Tibial artery (tissue), 4 donors: Measurements from ENCODE around the gene PPY.
A peak's percentile ranks its signal among the peaks of the same experiment; 100 is the strongest.
"Not testable (repeated sequence)": the region's sequence is repeated elsewhere in the genome, so short reads cannot be mapped to it uniquely, and the experiment has no call there.

Experiments
- DNase-seq, 2 donors: peaks; one replicate each; pipeline ENCODE4 v3.0.0-alpha.2; 2019
- H3K27ac ChIP-seq, 2 donors: fragments of 200-600 bp; sonication (generic) in 1 of 2; 1 replicate in 1 of 2; 2 replicates in 1 of 2; pipeline ENCODE4 v1.5.1; 2018 to 2019; ENCODE audit warnings: mild to moderate bottlenecking in 1 of 2
- H3K27me3 ChIP-seq, 2 donors: fragments of 200-600 bp; sonication (generic) in 1 of 2; one replicate each; pipeline versions ENCODE4 v1.5.1 to v1.6.0; 2016 to 2019
- H3K36me3 ChIP-seq, 3 donors: fragments of 200-600 bp; sonication (generic) in 2 of 3; one replicate each; pipeline ENCODE4 v1.5.1; 2016 to 2019; ENCODE audit warnings: mild to moderate bottlenecking in 2 of 3
- H3K4me1 ChIP-seq, 4 donors: fragments of 200-600 bp; sonication (generic) in 2 of 4; 1 replicate in 3 of 4; 2 replicates in 1 of 4; pipeline ENCODE4 v1.5.1; 2016 to 2019
- H3K4me3 ChIP-seq, 2 donors: fragments of 200-600 bp; sonication (generic) in 1 of 2; 1 replicate in 1 of 2; 2 replicates in 1 of 2; pipeline ENCODE4 v1.5.1; 2018 to 2019; ENCODE audit warnings: mild to moderate bottlenecking in 2 of 2
- H3K9me3 ChIP-seq, 3 donors: fragments of 200-600 bp; sonication (generic) in 1 of 3; one replicate each; pipeline ENCODE4 v1.5.1; 2016 to 2019
- intact Hi-C: fragments of 100-400 bp; cut with DNase I; formaldehyde crosslinking; loops from one replicate; pipeline ENCODE4 v1.15.0; 2023; ENCODE audit warnings: low total_unique reads
- TF ChIP-seq, protein P1 (sequence below), 2 experiments: fragments of 200-600 bp in 1 of 2; fragments of 450-650 bp in 1 of 2; IDR thresholded peaks; one replicate each; pipeline ENCODE4 v1.5.1; 2017 to 2019; ENCODE audit warnings: antibody characterized with exemption in 2 of 2, mild to moderate bottlenecking in 1 of 2, moderate library complexity in 1 of 2

PPY gene

DNA sequence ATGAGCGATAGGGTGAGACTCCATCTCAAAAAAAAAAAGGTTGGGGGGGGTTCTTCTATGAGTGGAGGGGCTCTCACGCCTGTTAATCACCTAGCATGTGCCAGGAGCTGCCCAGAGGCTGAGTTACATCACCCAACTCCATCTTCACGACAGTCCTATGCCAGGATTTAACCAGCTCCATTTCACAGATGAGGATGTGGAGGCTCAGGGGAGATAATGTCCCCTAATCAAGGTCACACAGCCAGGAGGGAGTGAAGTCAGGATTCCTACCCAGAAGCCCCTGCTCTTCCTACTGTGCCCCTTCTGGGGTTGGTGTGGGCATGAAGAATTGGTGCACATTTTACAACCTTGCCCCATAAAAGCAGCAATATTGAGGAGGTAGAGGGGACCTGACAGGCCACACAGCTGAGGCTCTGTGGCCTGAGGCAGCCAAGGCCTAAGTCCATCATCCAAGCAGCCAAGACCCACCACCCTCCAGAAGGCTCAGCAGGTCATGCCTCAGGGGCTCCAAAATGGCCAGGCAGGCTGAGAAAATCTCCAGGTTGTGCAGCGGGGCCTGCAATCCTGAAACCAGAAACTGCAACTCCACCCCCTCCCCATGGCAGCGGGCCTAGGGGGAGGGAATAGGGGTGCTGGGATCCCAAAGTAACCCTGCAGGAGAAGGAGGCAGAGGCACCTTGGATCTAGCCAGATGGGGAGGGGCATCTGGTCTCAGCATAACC lies 6.9 kb downstream of the PPY start:
- TF ChIP-seq, protein P1, sequence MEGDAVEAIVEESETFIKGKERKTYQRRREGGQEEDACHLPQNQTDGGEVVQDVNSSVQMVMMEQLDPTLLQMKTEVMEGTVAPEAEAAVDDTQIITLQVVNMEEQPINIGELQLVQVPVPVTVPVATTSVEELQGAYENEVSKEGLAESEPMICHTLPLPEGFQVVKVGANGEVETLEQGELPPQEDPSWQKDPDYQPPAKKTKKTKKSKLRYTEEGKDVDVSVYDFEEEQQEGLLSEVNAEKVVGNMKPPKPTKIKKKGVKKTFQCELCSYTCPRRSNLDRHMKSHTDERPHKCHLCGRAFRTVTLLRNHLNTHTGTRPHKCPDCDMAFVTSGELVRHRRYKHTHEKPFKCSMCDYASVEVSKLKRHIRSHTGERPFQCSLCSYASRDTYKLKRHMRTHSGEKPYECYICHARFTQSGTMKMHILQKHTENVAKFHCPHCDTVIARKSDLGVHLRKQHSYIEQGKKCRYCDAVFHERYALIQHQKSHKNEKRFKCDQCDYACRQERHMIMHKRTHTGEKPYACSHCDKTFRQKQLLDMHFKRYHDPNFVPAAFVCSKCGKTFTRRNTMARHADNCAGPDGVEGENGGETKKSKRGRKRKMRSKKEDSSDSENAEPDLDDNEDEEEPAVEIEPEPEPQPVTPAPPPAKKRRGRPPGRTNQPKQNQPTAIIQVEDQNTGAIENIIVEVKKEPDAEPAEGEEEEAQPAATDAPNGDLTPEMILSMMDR (IDR thresholded peaks at IDR 0.05), result no peak
- intact Hi-C loops, result no loop called here

DNA sequence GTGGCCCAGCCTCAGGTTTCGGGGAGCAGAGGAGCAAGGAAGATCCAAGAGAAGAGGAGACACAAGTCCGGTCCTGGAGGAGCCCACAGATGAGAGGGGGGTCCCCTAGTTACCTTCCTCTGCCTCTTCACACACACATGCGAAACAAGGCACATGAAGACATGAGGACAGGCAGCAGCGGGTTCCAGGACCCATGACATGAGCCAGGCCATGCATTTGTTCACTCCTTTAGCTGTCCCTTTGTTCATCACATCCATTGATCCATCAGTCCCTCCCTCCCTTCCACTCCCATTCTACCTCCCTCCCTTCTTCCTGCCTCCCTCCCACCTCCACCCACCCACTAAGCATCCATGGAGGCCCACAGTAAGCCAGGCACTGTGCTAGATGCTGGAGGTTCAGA lies 9.4 kb downstream of the PPY start:
- Histone ChIP-seq H3K27me3 (peaks cover 0 to 41% of the 10 kb centered on the region in 2 donors), H3K4me3 (no peak overlapping the region), H3K9me3 (no peaks in the 10 kb centered on the region), H3K27ac (no peak overlapping the region), H3K4me1 (peaks cover 0 to 3% (median 2%) of the 10 kb centered on the region in 4 donors), H3K36me3 (no peaks in the 10 kb centered on the region)
- TF ChIP-seq, protein P1 (IDR thresholded peaks at IDR 0.05), result no peak
- no peak for DNase-seq
- intact Hi-C loops, result no loop called here

More for the DNA sequence above, 6.9 kb downstream of the PPY start:
- H3K4me3 ChIP-seq, result no peak overlapping the region
- no peaks in the 10 kb centered on the region for H3K9me3 ChIP-seq
- H3K27me3 ChIP-seq, result peaks cover 0 to 55% of the 10 kb centered on the region in 2 donors
- H3K4me1 ChIP-seq, result peaks cover 0 to 8% (median 8%) of the 10 kb centered on the region in 4 donors
- no peaks in the 10 kb centered on the region for H3K36me3 ChIP-seq
- DNase-seq, result no peak
- H3K27ac ChIP-seq, result no peak overlapping the region

DNA sequence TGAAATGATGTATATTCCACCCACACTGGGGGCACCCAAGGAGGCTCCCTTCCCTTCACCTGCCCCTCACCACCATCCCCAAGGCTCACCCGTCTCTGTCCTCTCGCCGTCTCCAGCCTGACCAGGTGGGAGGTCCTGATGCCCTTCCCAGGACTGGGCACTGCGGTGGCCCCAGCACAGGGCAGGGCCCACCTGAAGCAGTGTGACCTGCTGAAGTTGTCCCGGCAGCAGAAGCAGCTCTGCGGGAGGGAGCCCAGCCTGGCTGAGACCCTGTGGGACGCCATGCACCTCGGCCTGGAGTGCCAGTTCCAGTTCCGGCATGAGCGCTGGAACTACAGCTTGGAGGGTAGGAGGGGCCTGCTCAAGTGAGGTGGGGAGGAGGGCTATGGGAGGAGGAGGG lies 9.9 kb downstream of the PPY start:
- H3K9me3 ChIP-seq, result no peaks in the 10 kb centered on the region
- no peaks in the 10 kb centered on the region for H3K36me3 ChIP-seq
- no peak overlapping the region for H3K27ac ChIP-seq
- H3K4me3 ChIP-seq, result no peak overlapping the region
- TF ChIP-seq, protein P1 (IDR thresholded peaks at IDR 0.05), result no peak
- DNase-seq, result no peak
- peaks cover 0 to 6% (median 2%) of the 10 kb centered on the region in 4 donors for H3K4me1 ChIP-seq
- peaks cover 0 to 41% of the 10 kb centered on the region in 2 donors for H3K27me3 ChIP-seq
- intact Hi-C loops, result no loop called here

DNA sequence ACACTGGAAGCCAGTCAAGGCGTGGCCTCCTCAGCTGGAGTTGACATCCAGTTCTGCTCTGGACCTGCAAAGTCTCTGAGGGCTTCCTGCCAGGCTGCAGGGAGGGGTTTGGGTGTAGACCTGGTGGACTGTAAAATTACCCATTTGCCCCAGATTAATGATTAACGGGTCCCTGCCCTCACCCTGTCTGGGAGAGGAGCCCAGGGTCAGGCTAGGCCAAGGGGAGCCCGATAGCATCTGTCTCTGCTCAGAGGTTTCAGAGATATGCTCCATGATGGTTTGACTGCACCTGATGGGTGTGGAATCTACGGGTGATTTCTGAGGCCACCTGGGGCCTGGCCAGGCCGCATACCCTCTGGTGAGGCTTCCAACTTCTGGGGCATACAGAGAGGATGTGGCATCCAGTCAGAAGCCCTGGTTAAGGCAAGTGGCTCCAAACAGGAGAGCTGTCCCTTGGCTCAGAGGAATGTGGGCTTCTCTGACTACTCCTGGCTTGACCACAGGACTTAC lies 11.2 kb downstream of the PPY start:
- Histone ChIP-seq H3K27me3 (peaks cover 0 to 48% of the 10 kb centered on the region in 2 donors), H3K9me3 (no peaks in the 10 kb centered on the region), H3K4me3 (no peak overlapping the region), H3K36me3 (no peaks in the 10 kb centered on the region), H3K27ac (no peak overlapping the region), H3K4me1 (peaks cover 0 to 14% (median 9%) of the 10 kb centered on the region in 4 donors)
- TF ChIP-seq, protein P1 (IDR thresholded peaks at IDR 0.05), result no peak
- intact Hi-C loops, result no loop called here
- DNase-seq, result no peak

DNA sequence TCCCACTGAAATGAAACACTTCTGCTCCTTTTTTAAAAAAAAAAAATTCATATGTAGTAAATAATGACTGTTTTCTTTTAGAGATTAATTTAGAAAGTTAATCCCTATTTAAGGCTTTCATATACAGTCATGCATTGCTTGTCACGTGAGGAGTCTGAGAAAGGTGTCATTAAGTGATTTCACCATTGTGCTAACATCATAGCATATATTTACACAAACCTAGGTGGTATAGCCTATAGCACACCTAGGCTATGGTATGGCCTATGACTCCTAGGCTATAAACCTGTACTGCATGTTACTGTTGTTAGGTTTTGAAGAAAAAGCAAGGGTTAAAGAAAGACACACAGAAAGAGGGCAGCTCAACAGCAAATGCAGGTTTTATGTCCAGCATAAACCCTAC lies 13.7 kb downstream of the PPY start:
- intact Hi-C loops, result no loop called here
- DNase-seq, result no peak
- peaks cover 0 to 14% (median 9%) of the 10 kb centered on the region in 4 donors for H3K4me1 ChIP-seq
- H3K27ac ChIP-seq, result no peak overlapping the region
- H3K27me3 ChIP-seq, result peaks cover 0 to 55% of the 10 kb centered on the region in 2 donors
- no peaks in the 10 kb centered on the region for H3K9me3 ChIP-seq
- TF ChIP-seq, protein P1 (IDR thresholded peaks at IDR 0.05), result no peak
- H3K36me3 ChIP-seq, result no peaks in the 10 kb centered on the region
- no peak overlapping the region for H3K4me3 ChIP-seq

DNA sequence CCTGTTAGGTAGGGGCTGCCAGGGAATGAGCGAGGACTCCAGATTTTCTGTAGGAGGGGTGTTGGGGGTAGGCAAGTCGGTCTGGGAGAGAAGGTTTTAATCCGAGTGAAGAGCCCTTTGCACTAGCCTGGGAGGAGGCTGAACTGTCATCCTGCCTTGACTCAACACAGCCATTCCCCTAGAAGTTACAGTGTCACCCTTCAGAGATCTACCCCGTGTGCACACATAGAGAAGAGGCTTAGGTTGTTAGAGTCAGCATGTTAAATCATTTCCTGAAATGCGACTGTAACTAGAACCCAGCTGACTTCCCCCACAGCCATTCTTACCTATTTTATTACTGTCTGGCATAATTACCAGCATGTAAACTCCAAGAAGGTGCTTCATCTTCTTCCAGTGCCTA lies 14.3 kb downstream of the PPY start:
- peaks cover 0 to 53% of the 10 kb centered on the region in 2 donors for H3K27me3 ChIP-seq
- H3K36me3 ChIP-seq, intact Hi-C loops, H3K9me3 ChIP-seq, DNase-seq, H3K27ac ChIP-seq: not testable (repeated sequence)
- peak overlapping the region in 1 of 2 donors; percentile 7 for H3K4me3 ChIP-seq
- peaks cover 0 to 14% (median 9%) of the 10 kb centered on the region in 4 donors for H3K4me1 ChIP-seq
